Muscle of leg (tissue), 11 donors: ENCODE results near the gene NES. TPM values are rescaled to one million over a fixed set of nuclear protein-coding genes. Genes with fewer than 3 reads are reported as not detected.

Experiments used
- DNase-seq: peaks from one replicate; pipeline ENCODE4 v3.0.0; 2013
- H3K27ac ChIP-seq: one replicate; pipeline ENCODE4 v1.5.1; 2013; ENCODE audit warnings: mild to moderate bottlenecking, low read length, control low read depth
- H3K27me3 ChIP-seq: one replicate; pipeline ENCODE4 v1.6.1; 2013; ENCODE audit warnings: low read length; ENCODE audit not compliant: control insufficient read depth, insufficient read depth
- H3K36me3 ChIP-seq: one replicate; pipeline ENCODE4 v1.6.1; 2013; ENCODE audit warnings: low read length; ENCODE audit not compliant: control insufficient read depth, insufficient read depth
- H3K4me1 ChIP-seq: one replicate; pipeline ENCODE4 v1.6.1; 2013; ENCODE audit warnings: low read length; ENCODE audit not compliant: control insufficient read depth, insufficient read depth
- H3K4me3 ChIP-seq: one replicate; pipeline ENCODE4 v1.5.1; 2013; ENCODE audit warnings: low read length, control low read depth
- H3K9me3 ChIP-seq: replicated peaks from 2 replicates; pipeline ENCODE4 v1.6.1; 2013; ENCODE audit warnings: low read depth, low read length; ENCODE audit not compliant: control insufficient read depth
- WGBS: methylation state at CpG from one replicate; pipeline ENCODE4 v1.1.5; 2013; ENCODE audit warnings: missing lambda C conversion rate; ENCODE audit not compliant: insufficient coverage; 5-methylcytosine and 5-hydroxymethylcytosine counted together
- polyA plus RNA-seq, 8 donors: library from polyadenylated mRNA; unstranded; fragments of 120-200 nt; gene quantifications; one replicate each; pipeline versions ENCODE4 v1.2.1 to v1.2.3, GENCODE V29; 2013; ENCODE audit warnings: inconsistent platforms in 1 of 8, low replicate concordance in 1 of 8; ENCODE audit not compliant: insufficient read length in 8 of 8, insufficient read depth in 1 of 8
- total RNA-seq: library from RNA; stranded (reverse); fragments of 120-200 nt; gene quantifications from one replicate; pipeline ENCODE4 v1.2.4, GENCODE V29; 2013

Gene NES
- total and polyA plus RNA-seq, 9 donors: 590 to 1,263 (median 856) TPM

GRCh38 chr1:156671804-156672203 is 5.4 kb downstream of the NES start:
- 90% methylated on average over 2 of the region's 2 CpGs for WGBS
- peaks cover 61% of the 10 kb centered on the region for H3K36me3 ChIP-seq

GRCh38 chr1:156670791-156671190 is 6.4 kb downstream of the NES start:
- peaks cover 2% of the 10 kb centered on the region for H3K27me3 ChIP-seq
- no peak overlapping the region for H3K4me3 ChIP-seq
- DNase-seq: no peak
- 61% methylated on average over 2 of the region's 4 CpGs for WGBS
- H3K27ac ChIP-seq: peak overlapping the region; percentile 97
- peaks cover 57% of the 10 kb centered on the region for H3K36me3 ChIP-seq
- peaks cover 91% of the 10 kb centered on the region for H3K4me1 ChIP-seq
- H3K9me3 ChIP-seq: no peaks in the 10 kb centered on the region

More at GRCh38 chr1:156671804-156672203, 5.4 kb downstream of the NES start:
- peaks cover 84% of the 10 kb centered on the region for H3K4me1 ChIP-seq
- H3K4me3 ChIP-seq: no peak overlapping the region
- H3K9me3 ChIP-seq: no peaks in the 10 kb centered on the region
- DNase-seq: no peak
- peaks cover 7% of the 10 kb centered on the region for H3K27me3 ChIP-seq
- H3K27ac ChIP-seq: peak overlapping the region; percentile 97

GRCh38 chr1:156670359-156670758 is 6.8 kb downstream of the NES start:
- Histone ChIP-seq H3K27me3 (no peaks in the 10 kb centered on the region), H3K27ac (peak overlapping the region; percentile 97), H3K4me3 (no peak overlapping the region), H3K9me3 (no peaks in the 10 kb centered on the region), H3K36me3 (peaks cover 53% of the 10 kb centered on the region), H3K4me1 (peaks cover 92% of the 10 kb centered on the region)
- DNase-seq: no peak
- 60% methylated on average over 3 of the region's 6 CpGs for WGBS

- H3K4me1 ChIP-seq: peaks cover 92% of the 10 kb centered on the region
- no peaks in the 10 kb centered on the region for H3K27me3 ChIP-seq
- DNase-seq: no peak
- H3K9me3 ChIP-seq: no peaks in the 10 kb centered on the region
- peaks cover 48% of the 10 kb centered on the region for H3K36me3 ChIP-seq
- peak overlapping the region; percentile 97 for H3K27ac ChIP-seq
- 31% methylated on average over 3 of the region's 5 CpGs for WGBS
- no peak overlapping the region for H3K4me3 ChIP-seq
These were observed 7.4 kb downstream of the NES start for GRCh38 chr1:156669794-156670193.

- Histone ChIP-seq H3K9me3 (no peaks in the 10 kb centered on the region), H3K27ac (peak overlapping the region; percentile 97), H3K4me1 (peaks cover 92% of the 10 kb centered on the region), H3K4me3 (no peak overlapping the region), H3K36me3 (peaks cover 40% of the 10 kb centered on the region), H3K27me3 (no peaks in the 10 kb centered on the region)
- DNase-seq: peak; percentile 39
- 45% methylated on average over 13 of the region's 17 CpGs for whole genome bisulfite sequencing
These were observed 8.2 kb downstream of the NES start for GRCh38 chr1:156668801-156669637.

GRCh38 chr1:156667968-156668709 is 9.1 kb downstream of the NES start:
- no peak for DNase-seq
- 33% methylated on average over 1 of the region's 9 CpGs for WGBS
- Histone ChIP-seq H3K27ac (peak overlapping the region; percentile 97), H3K9me3 (no peaks in the 10 kb centered on the region), H3K4me1 (peaks cover 92% of the 10 kb centered on the region), H3K36me3 (peaks cover 31% of the 10 kb centered on the region), H3K27me3 (no peaks in the 10 kb centered on the region), H3K4me3 (no peak overlapping the region)

- no CpG with 5 or more reads among the region's 5 CpGs for WGBS
- no peaks in the 10 kb centered on the region for H3K27me3 ChIP-seq
- H3K9me3 ChIP-seq: no peaks in the 10 kb centered on the region
- peaks cover 92% of the 10 kb centered on the region for H3K4me1 ChIP-seq
- H3K4me3 ChIP-seq: no peak overlapping the region
- peak; percentile 98 for DNase-seq
- peak overlapping the region; percentile 97 for H3K27ac ChIP-seq
- peaks cover 26% of the 10 kb centered on the region for H3K36me3 ChIP-seq
These were observed 9.6 kb downstream of the NES start for GRCh38 chr1:156667610-156667967.

GRCh38 chr1:156666862-156667609 is 10.2 kb downstream of the NES start:
- peak; percentile 51 for DNase-seq
- H3K27me3 ChIP-seq: no peaks in the 10 kb centered on the region
- peaks cover 95% of the 10 kb centered on the region for H3K4me1 ChIP-seq
- 32% methylated on average over 4 of the region's 9 CpGs for WGBS
- peak overlapping the region; percentile 97 for H3K27ac ChIP-seq
- no peaks in the 10 kb centered on the region for H3K9me3 ChIP-seq
- H3K36me3 ChIP-seq: peaks cover 20% of the 10 kb centered on the region
- no peak overlapping the region for H3K4me3 ChIP-seq

GRCh38 chr1:156665539-156665938 is 11.7 kb downstream of the NES start:
- DNase-seq: peak; percentile 21
- WGBS: 34% methylated on average over 3 of the region's 3 CpGs
- Histone ChIP-seq H3K27ac (peak overlapping the region; percentile 97), H3K4me1 (peaks cover 100% of the 10 kb centered on the region), H3K36me3 (peaks cover 6% of the 10 kb centered on the region), H3K4me3 (no peak overlapping the region), H3K27me3 (no peaks in the 10 kb centered on the region), H3K9me3 (no peaks in the 10 kb centered on the region)
